Liver (tissue), 9 donors: ENCODE measurements around the gene UNC13D. TPM values are rescaled to one million over a fixed set of nuclear protein-coding genes. Genes with fewer than 3 reads are reported as not detected.

Source experiments
- DNase-seq: peaks from one replicate; pipeline ENCODE4 v3.0.0-alpha.2; 2017; ENCODE audit warnings: low spot score
- H3K27ac ChIP-seq, 2 donors: one replicate each; pipeline ENCODE4 v1.7.0; 2013; ENCODE audit warnings: inconsistent platforms in 2 of 2, low read length in 2 of 2, control low read depth in 1 of 2, low read depth in 1 of 2, mild to moderate bottlenecking in 1 of 2
- H3K27me3 ChIP-seq, 4 donors: one replicate each; pipeline versions ENCODE4 v1.6.1 to v1.7.0; 2013; ENCODE audit warnings: low read length in 3 of 4, inconsistent platforms in 1 of 4, mild to moderate bottlenecking in 1 of 4, moderate library complexity in 1 of 4; ENCODE audit not compliant: control insufficient read depth in 4 of 4, insufficient read depth in 4 of 4
- H3K36me3 ChIP-seq, 4 donors: one replicate each; pipeline versions ENCODE4 v1.6.1 to v1.7.0; 2013; ENCODE audit warnings: low read length in 3 of 4, mild to moderate bottlenecking in 3 of 4, low read depth in 1 of 4, moderate library complexity in 1 of 4; ENCODE audit not compliant: control insufficient read depth in 4 of 4, insufficient read depth in 3 of 4
- H3K4me1 ChIP-seq, 4 donors: one replicate each; pipeline versions ENCODE4 v1.6.1 to v1.7.0; 2013; ENCODE audit warnings: low read length in 3 of 4, mild to moderate bottlenecking in 3 of 4, moderate library complexity in 1 of 4; ENCODE audit not compliant: control insufficient read depth in 4 of 4, insufficient read depth in 4 of 4
- H3K4me3 ChIP-seq, 3 donors: one replicate each; pipeline versions ENCODE4 v1.6.1 to v1.7.0; 2013; ENCODE audit warnings: low read length in 3 of 3, control low read depth in 1 of 3, low read depth in 1 of 3, mild to moderate bottlenecking in 1 of 3
- H3K9ac ChIP-seq, 2 donors: one replicate each; pipeline ENCODE4 v1.7.0; 2013; ENCODE audit warnings: low read length in 2 of 2, mild to moderate bottlenecking in 2 of 2, moderate library complexity in 2 of 2, control low read depth in 1 of 2, low read depth in 1 of 2
- H3K9me3 ChIP-seq, 4 donors: one replicate each; pipeline versions ENCODE4 v1.6.1 to v1.7.0; 2013; ENCODE audit warnings: low read length in 3 of 4; ENCODE audit not compliant: control insufficient read depth in 4 of 4
- ATF3 ChIP-seq: IDR thresholded peaks from 2 replicates; pipeline ENCODE4 v1.6.1; 2016; ENCODE audit warnings: antibody characterized with exemption
- CTCF ChIP-seq: fragments of 150-350 bp; IDR thresholded peaks from 2 replicates; pipeline ENCODE4 v1.5.1; 2017; ENCODE audit warnings: improper control_type of control experiment, low read depth, low read length; ENCODE audit not compliant: missing input control
- EGR1 ChIP-seq, 2 donors: IDR thresholded peaks; 2 replicates each; pipeline ENCODE4 v1.6.1; 2016 to 2018; ENCODE audit warnings: antibody characterized with exemption in 2 of 2, low read depth in 2 of 2
- FOXA1 ChIP-seq: IDR thresholded peaks from 2 replicates; pipeline ENCODE4 v1.6.1; 2016; ENCODE audit warnings: antibody characterized with exemption
- GABPA ChIP-seq, 2 donors: IDR thresholded peaks in 1 of 2; conservative IDR thresholded peaks in 1 of 2; 2 replicates each; pipeline ENCODE4 v1.6.1; 2016; ENCODE audit warnings: antibody characterized with exemption in 2 of 2, mild to moderate bottlenecking in 1 of 2, moderate library complexity in 1 of 2
- HNF4A ChIP-seq, 2 donors: conservative IDR thresholded peaks; 2 replicates each; pipeline ENCODE4 v1.6.1; 2016; ENCODE audit warnings: antibody characterized with exemption in 2 of 2, mild to moderate bottlenecking in 2 of 2
- HNF4G ChIP-seq: IDR thresholded peaks from 2 replicates; pipeline ENCODE4 v1.6.1; 2016; ENCODE audit warnings: antibody characterized with exemption
- NR2F2 ChIP-seq: IDR thresholded peaks from 2 replicates; pipeline ENCODE4 v1.6.1; 2016; ENCODE audit warnings: antibody characterized with exemption
- RAD21 ChIP-seq, 2 donors: IDR thresholded peaks; 2 replicates each; pipeline ENCODE4 v1.6.1; 2016; ENCODE audit warnings: antibody characterized with exemption in 2 of 2, mild to moderate bottlenecking in 2 of 2
- RXRA ChIP-seq, 2 donors: IDR thresholded peaks; 2 replicates each; pipeline ENCODE4 v1.6.1; 2017 to 2018; ENCODE audit warnings: antibody characterized with exemption in 2 of 2, mild to moderate bottlenecking in 1 of 2
- TAF1 ChIP-seq: conservative IDR thresholded peaks from 2 replicates; pipeline ENCODE4 v1.6.1; 2016; ENCODE audit warnings: antibody characterized with exemption, mild to moderate bottlenecking
- YY1 ChIP-seq: IDR thresholded peaks from 2 replicates; pipeline ENCODE4 v1.6.1; 2016; ENCODE audit warnings: antibody characterized with exemption, mild to moderate bottlenecking
- WGBS: extraction: QIAGEN DNeasy Blood & Tissue Kit; methylation state at CpG from one replicate; pipeline ENCODE4 v1.1.7; 2013; 5-methylcytosine and 5-hydroxymethylcytosine counted together
- polyA plus RNA-seq, 2 donors: library from polyadenylated mRNA; stranded (reverse) in 1 of 2; unstranded in 1 of 2; fragments of 200-250 nt in 1 of 2; fragments of >200 nt in 1 of 2; fragmentation: Nextera tagmentation in 1 of 2; extraction: Ambion mirVana in 1 of 2; gene quantifications; one replicate each; pipeline versions ENCODE4 v1.2.1 to v1.2.3, GENCODE V29; 2013 to 2015
- total RNA-seq, 2 donors: library from RNA; depleted of rRNA; stranded (reverse); fragments of >200 nt; gene quantifications; one replicate each; pipeline ENCODE4 v1.2.3, GENCODE V29; 2014
- TF ChIP-seq, protein P1 (sequence below): IDR thresholded peaks from 2 replicates; pipeline ENCODE4 v1.6.1; 2016; ENCODE audit warnings: antibody characterized with exemption
- TF ChIP-seq, protein P2 (sequence below): IDR thresholded peaks from 2 replicates; pipeline ENCODE4 v1.6.1; 2016; ENCODE audit warnings: antibody characterized with exemption
- donor health status: healthy.
- donor health status: healthy.
- donor health status: healthy.
- donor health status: healthy.
- donor health status: healthy.

UNC13D gene
- total and polyA plus RNA-seq, 4 donors, result 2.1 to 22.9 (median 7.6) TPM

DNA sequence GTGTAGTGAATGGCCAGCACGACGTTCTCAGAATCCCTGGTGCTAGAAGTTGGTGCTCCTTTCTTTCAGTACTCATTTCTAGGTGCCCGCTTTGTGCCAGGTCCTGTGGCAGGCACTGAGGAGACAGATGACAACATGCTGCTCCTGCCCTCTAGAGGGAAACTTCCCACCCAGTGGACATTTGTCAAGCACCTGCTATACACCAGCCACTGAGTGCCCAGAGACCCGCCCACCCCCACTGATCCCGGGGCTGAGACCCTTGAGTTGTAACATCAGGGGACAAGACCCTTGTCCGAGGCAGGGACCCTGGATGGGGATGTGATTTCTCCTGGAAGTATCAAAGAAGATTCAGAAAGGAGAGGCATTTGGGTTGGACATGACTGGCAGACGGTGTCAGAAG lies 25.1 kb downstream of the UNC13D start:
- Histone ChIP-seq H3K36me3 (peaks cover 12 to 62% (median 20%) of the 10 kb centered on the region in 4 donors), H3K4me3 (no peak overlapping the region), H3K4me1 (peaks cover 0 to 12% (median 6%) of the 10 kb centered on the region in 4 donors), H3K9me3 (no peaks in the 10 kb centered on the region), H3K27me3 (no peaks in the 10 kb centered on the region), H3K9ac (no peak overlapping the region), H3K27ac (no peak overlapping the region)
- no peak for DNase-seq
- TF ChIP-seq, protein P1, sequence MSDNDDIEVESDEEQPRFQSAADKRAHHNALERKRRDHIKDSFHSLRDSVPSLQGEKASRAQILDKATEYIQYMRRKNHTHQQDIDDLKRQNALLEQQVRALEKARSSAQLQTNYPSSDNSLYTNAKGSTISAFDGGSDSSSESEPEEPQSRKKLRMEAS, result no peak
- TF ChIP-seq, protein P2, sequence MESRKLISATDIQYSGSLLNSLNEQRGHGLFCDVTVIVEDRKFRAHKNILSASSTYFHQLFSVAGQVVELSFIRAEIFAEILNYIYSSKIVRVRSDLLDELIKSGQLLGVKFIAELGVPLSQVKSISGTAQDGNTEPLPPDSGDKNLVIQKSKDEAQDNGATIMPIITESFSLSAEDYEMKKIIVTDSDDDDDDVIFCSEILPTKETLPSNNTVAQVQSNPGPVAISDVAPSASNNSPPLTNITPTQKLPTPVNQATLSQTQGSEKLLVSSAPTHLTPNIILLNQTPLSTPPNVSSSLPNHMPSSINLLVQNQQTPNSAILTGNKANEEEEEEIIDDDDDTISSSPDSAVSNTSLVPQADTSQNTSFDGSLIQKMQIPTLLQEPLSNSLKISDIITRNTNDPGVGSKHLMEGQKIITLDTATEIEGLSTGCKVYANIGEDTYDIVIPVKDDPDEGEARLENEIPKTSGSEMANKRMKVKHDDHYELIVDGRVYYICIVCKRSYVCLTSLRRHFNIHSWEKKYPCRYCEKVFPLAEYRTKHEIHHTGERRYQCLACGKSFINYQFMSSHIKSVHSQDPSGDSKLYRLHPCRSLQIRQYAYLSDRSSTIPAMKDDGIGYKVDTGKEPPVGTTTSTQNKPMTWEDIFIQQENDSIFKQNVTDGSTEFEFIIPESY, result no peak
- TF ChIP-seq HNF4A (conservative IDR thresholded peaks at IDR 0.05) (no peak), TAF1 (no peak), EGR1 (IDR thresholded peaks at IDR 0.05; ENCODE audit: low read depth in 2 of 2) (no peak), HNF4G (no peak), ATF3 (no peak), GABPA (IDR thresholded peaks at IDR 0.05 in 1 of 2, conservative IDR thresholded peaks at IDR 0.05 in 1 of 2) (no peak), RAD21 (IDR thresholded peaks at IDR 0.05) (no peak)
- WGBS, result 94% methylated on average over 7 of the region's 7 CpGs

DNA sequence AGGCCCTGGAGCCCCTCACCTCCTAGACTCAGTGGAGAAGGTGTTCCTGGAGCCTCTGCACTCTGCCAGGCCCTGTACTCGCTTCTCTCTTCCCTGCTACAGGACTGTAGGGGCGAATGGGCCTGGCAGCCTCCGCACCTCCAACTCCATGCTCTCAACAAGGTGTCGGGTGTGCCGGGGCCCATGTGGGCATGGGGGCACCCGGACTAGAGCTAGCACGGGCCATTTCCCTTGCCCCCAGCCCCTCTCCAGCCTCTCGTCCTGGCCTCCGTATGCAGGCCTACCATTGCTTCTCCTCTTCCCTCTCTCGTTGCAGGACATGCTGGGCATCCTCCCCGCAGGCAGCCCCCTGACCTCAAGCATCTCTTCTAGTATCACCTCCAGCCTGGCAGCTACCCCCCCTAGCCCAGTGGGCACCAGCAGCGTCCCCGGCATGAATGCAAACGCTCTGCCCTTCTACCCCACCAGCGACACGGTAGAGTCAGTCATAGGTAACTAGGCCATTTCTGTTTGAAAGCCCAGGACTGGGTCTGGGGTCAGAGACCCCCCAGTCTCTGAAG lies 25.8 kb downstream of the UNC13D start:
- Histone ChIP-seq H3K4me1 (peaks cover 0 to 12% (median 6%) of the 10 kb centered on the region in 4 donors), H3K9ac (no peak overlapping the region), H3K4me3 (no peak overlapping the region), H3K36me3 (peaks cover 12 to 64% (median 20%) of the 10 kb centered on the region in 4 donors), H3K27ac (no peak overlapping the region), H3K9me3 (no peaks in the 10 kb centered on the region), H3K27me3 (no peaks in the 10 kb centered on the region)
- no peak for TF ChIP-seq EGR1 (IDR thresholded peaks at IDR 0.05; ENCODE audit: low read depth in 2 of 2)
- no peak for TF ChIP-seq FOXA1
- TF ChIP-seq HNF4G, result no peak
- no peak for DNase-seq
- 95% methylated on average over 16 of the region's 16 CpGs for WGBS

DNA sequence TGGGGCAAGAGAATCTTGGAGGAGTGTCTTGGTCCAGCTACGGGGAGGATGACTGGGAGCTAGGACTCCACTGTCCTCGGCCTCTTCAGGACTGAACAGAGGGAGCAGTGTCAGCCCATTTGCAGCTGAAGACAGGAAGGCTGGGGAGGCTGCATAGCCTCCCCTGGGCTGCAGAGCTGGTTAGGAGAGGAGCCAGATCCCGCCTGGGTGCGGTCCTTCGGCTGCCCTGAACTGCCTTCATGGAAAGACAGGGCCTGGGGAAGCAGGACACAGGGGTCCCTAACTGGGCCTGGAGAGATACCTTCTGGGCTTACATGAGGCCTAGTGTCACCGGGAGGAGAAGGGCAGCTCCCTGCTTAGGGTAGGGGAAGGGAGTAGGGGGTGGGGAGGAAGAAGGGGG lies 26.6 kb downstream of the UNC13D start:
- Histone ChIP-seq H3K36me3 (peaks cover 13 to 69% (median 23%) of the 10 kb centered on the region in 4 donors), H3K4me1 (peaks cover 0 to 7% (median 3%) of the 10 kb centered on the region in 4 donors), H3K9ac (no peak overlapping the region), H3K4me3 (no peak overlapping the region), H3K9me3 (no peaks in the 10 kb centered on the region), H3K27ac (no peak overlapping the region), H3K27me3 (no peaks in the 10 kb centered on the region)
- no peak for DNase-seq
- TF ChIP-seq RXRA (IDR thresholded peaks at IDR 0.05), result no peak
- 95% methylated on average over 6 of the region's 6 CpGs for WGBS

- no peaks in the 10 kb centered on the region for H3K4me1 ChIP-seq
- H3K9me3 ChIP-seq, result no peaks in the 10 kb centered on the region
- H3K27me3 ChIP-seq, result no peaks in the 10 kb centered on the region
- no peak overlapping the region for H3K9ac ChIP-seq
- peaks cover 17 to 75% (median 27%) of the 10 kb centered on the region in 4 donors for H3K36me3 ChIP-seq
- no peak overlapping the region for H3K27ac ChIP-seq
- no peak for DNase-seq
- no peak overlapping the region for H3K4me3 ChIP-seq
- 96% methylated on average over 9 of the region's 9 CpGs for WGBS
- TF ChIP-seq NR2F2 (no peak), YY1 (no peak), EGR1 (IDR thresholded peaks at IDR 0.05; ENCODE audit: low read depth in 2 of 2) (no peak), RAD21 (IDR thresholded peaks at IDR 0.05) (no peak), ATF3 (no peak), CTCF (no peak)
- TF ChIP-seq, protein P2, result no peak
These were observed 27.5 kb downstream of the UNC13D start for GRCh38 chr17:75816693-75817092.
